GM18520 (cell line): Measurements from ENCODE around the gene PMM2.
"Not testable (repeated sequence)": the region's sequence is repeated elsewhere in the genome, so short reads cannot be mapped to it uniquely, and the experiment has no call there.

Source experiments
- ATAC-seq: cut with Tn5 transposase; IDR thresholded peaks from one replicate; pipeline ENCODE4 v1.9.1; 2021; ENCODE audit not compliant: unreplicated experiment

The PMM2 gene

DNA sequence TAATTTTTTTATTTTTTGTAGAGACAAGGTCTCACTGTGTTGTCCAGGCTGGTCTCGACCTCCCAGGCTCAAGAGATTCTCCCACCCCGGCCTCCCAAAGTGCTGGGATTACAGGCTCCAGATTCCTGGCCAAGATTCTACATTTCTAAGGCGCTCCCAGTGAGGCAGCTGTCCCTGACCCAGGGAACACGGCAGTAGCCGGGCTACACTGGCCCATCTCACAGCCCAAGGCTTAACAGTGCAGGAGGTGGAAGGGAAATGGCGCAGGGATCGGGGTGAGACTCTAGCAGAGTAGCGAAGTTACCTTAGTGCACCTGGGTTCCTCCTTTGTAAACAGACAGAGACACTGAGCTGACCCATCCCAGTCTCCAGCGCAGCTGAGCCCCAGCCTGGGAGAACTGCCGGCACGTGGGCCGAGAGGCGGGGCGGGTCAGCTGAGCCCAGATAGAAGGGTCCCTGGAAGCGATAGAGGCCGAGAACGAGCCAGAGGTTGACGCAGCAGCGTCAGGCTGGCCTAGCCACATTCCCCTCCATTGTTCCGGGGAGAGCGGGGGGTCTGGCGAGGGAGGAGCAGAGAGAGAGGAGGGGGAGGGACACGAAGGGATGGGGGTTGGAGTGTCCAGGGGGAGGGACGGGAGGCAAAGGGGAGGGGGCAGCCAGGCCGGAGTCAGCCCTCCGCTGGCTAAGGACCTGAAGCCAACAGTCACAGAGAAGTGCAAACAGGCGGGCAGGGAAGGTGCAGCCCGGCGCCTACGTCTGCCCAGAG lies 68.7 kb downstream of the PMM2 start:
- ATAC-seq: no peak

DNA sequence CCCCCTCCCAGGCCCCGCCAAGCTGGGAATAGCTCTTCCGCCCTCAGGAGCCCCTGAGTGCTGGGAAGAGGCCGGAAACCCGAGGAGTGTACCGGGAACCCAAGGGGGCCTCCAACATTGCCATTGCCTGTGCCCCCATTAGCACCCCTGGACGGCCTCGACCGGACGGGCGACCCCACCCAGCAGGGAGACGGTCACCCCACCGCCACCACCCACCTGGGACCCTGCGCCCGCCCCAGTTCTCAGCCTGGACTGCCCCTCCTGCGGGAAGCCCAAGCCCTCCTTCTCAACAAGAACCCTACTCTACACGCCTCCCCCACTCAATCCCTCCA lies 69.2 kb downstream of the PMM2 start:
- ATAC-seq: no peak

DNA sequence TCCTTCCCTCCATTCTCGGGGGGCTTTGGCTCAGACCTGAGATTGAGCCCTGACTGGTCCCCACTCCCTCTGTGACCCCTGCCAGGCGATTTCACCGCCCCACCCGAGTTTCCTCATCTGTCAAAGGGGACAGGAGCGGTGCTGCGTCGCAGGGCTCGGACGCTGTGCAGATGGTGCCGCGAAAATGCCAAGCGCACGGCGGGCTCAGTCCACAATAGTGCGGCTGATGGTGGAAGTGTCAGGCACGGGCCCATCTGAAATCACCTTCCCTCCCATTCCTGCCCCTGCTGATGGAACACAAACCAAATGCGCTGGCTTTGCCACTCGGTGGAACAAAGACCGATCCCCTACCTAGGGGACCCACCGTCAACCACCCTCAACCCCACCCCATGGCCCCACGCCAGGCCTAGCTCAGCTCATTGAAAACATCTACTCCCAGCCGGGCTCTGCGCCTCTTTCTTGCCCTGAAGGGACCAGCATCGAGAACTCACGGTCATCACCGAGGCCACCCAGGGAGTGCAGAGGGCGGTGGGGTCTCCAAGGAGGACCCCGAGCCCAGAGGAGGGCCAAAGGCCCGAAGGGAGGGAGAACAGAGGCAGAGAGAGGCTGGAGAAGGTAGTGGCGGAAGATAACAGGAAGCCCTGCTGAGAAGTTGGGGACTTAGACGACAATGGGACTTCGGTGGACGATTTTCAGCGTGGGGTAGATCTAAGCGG lies 69.7 kb downstream of the PMM2 start:
- no peak for ATAC-seq

DNA sequence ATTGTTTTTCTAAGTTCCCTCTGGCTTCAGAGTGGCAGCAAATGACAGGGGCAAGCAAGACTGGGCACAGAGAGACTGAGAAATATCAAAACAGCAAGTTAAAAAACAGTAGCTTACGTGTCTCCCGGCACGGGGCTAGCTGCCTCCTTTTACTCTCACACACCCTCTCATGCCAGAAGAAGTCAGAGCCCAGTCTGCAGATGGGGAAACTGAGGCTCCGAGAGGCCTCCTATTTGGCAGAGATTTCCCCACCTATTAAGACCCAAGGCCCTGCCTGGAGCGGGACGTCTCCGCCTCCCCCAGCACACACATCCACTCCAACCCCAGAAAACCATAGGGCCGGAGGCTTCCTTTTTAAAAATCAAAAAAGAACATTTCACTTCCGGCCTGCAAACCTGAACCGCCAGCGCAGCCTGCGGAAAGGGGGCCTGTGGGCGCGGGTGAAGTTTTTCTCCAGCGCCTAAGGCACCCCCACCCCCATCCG lies 70.3 kb downstream of the PMM2 start:
- ATAC-seq: no peak

DNA sequence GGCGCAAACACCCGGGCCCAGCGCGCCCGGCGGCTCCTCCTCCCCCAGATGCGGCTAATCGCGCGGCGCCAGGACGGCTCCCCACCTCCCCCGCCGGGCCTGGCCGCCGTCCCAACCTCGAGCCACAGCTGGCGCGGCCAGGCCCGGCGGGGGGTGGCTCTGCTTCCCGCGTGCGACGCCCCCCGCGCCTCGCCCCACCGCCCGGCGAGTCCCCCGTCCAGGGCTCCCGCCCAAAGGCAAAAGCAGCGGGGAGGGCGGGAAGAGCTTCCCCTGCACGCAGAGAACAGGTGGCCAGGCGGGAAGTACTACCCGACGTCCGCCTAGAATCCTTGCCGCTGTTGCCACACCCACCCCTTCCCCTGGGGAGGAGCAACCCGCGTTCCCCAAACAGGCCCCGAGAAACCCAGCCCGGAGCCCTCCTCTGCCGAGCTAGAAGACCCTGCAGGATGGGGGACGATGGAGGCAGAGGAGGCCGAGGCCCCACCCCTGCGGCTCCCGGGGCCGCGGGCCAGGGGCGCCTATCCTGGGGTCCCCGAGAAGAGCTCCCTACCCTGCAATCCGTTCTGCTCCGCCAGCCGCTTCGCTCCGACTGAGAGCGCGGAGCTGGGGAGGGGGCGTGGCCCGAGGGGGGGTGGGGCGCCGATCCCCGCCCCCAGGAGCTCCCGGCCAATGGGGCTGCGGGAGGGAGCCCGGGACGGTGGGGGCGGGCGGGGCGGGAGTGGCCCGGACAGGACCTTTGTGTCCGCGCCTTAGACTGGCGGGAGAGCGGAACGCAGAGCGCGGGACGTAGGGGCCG lies 71.0 kb downstream of the PMM2 start, which contains the start of gene CARHSP1:
TSS of gene CARHSP1 (minus strand) at position 591 of the 796 bp plus-strand sequence. CDS start 9,678 bp downstream, outside the sequence.
- ATAC-seq: peak; percentile 67

DNA sequence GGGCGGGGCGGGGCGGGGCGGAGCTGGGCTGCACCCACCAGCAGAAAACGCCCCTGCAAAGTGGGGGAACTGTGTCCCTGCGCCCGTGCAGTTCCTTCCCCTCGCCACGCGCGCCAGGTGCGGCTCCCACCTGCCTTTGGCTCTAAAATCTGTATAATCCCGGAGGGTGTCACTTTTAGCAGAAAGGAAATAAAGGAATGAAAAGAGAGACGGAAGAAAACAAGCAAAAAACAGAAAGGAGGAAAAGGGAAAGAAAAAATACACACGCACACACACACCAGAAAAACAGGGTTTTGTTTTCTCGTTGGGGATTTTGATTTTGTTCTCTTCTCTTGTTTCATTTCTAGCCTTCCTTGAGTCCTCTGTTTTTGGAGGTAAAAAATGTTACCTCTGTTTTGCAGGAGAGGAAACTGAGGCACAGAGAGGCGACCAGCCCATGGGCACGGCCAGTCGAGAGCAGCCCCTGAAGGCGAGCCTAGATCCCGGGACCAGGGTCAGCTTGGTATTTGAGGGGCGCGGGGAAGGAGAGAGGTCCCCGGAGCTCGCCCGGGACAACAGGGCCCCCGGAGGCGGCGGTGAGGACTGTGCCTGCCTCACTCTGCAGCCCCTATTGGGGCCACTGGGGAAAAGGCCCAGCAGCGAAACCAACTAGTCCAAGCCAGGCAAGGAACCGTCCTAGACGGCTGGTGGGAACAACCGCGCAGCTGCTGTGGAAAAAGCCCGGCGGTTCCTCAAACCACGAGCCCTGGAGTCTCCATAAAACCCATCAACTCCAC lies 71.8 kb downstream of the PMM2 start:
- no peak for ATAC-seq

DNA sequence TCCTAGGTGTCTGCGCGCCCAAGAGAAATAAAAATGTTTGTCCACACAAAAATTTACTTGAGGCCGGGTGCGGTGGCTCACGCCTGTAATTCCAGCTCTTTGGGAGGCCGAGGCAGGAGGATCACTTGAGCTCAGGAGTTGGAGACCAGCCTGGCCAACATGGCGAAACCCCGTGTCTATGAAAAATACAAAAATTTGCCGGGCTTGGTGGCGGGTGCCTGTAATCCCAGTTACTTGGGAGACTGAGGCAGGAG lies 72.3 kb downstream of the PMM2 start:
- ATAC-seq: not testable (repeated sequence)

DNA sequence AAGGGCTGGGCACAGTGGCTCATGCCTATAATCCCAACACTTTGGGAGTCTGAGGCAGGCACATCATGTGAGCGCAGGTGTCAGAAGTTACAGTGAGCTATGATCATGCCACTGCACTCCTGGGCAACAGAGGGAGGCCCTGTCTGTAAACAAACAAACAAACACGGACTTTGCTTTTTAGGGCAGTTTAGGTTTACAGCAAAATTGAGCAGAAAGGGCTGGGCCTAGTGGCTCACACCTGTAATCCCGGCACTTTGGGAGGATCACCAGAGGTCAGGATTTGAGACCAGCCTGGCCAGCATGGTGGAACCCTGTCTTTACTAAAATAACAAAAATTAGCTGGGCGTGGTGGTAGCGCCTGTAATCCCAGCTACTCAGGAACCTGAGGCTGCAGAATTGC lies 74.4 kb downstream of the PMM2 start:
- ATAC-seq: no peak

DNA sequence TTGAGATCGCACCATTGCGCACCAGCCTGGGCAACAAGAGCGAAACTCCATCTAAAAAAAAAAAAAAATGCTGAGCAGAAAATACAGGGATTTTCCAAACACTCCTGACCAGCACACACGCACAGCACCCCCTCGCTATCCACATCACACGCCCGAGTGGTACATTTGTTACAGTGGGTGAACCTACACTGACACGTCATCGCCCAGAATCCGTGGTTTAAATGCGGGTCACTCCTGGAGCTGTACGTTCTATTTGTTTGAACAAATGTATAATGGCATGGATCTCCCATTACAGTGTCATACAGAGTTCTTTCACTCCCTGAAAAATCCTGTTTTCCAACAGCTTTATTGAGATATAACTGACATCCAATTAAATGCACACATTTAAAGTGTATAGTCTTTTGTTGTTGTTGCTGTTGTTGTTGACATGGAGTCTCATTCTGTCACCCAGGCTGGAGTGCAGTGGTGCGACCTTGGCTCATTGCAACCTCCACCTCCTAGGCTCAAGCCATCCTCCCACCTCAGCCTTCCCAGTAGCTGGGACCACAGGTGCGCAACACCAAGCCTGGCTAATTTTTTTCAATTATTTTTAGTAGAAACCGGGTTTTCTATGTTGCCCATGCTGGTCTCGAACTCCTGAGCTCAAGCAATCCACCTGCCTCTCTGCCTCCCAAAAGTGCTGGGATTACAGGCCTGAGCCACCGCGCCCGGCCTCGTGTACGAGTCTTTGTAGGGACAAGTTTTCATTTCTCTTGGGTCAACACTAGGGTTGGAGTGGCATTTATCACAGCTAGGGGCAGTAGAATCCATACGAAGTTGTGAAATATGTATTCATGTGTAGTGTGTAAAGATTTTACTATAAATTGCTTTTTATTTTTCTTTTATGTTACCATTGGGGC lies 75.6 kb downstream of the PMM2 start:
- no peak for ATAC-seq

DNA sequence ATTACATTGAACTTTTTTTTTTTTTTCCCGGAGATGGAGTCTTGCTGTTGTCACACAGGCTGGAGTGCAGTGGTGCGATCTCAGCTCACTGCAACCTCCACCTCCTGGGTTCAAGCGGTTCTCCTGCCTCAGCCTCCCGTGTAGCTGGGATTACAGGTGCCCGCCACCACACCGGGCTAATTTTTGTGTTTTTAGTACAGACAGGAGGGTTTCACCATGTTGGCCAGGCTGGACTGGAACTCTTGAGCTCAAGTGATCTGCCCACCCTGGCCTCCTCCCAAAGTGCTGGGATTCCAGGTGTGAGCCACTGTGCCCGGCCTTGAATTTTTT lies 76.2 kb downstream of the PMM2 start:
- not testable (repeated sequence) for ATAC-seq

DNA sequence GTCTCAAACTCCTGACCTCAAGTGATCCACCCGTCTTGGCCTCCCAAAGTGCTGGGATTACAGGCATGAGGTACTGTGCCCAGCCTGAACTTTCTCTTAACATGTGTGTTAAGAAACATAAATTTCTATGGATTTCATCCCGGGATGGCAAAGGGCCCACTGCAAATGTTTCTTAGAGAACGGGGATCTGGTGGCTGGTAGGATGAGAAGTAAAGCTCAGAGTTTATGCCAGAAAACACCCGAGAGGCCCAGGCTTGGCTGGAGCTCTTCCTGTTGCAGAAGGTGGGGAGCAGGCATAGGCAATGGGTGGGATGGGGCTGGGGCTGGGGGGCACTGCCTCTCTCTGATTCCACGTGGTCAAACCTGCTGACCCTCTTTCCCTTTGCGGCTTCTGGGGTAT lies 76.7 kb downstream of the PMM2 start:
- ATAC-seq: no peak

DNA sequence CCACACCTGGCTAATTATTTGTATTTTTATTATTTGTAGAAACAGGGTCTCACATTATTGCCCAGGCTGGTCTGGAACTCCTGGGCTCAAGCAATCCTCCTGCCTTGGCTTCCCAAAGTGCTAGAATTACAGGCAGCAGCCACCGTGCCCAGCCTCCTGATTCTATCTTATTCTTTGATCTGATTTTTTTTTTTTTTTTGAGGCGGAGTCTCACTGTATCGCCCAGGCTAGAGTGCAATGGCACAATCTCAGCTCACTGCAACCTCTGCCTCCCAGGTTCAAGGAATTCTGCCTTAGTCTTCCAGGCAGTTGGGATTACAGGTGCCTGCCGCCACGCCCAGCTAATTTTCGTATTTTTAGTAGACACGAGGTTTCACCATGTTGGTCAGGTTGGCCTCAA lies 77.7 kb downstream of the PMM2 start:
- not testable (repeated sequence) for ATAC-seq

DNA sequence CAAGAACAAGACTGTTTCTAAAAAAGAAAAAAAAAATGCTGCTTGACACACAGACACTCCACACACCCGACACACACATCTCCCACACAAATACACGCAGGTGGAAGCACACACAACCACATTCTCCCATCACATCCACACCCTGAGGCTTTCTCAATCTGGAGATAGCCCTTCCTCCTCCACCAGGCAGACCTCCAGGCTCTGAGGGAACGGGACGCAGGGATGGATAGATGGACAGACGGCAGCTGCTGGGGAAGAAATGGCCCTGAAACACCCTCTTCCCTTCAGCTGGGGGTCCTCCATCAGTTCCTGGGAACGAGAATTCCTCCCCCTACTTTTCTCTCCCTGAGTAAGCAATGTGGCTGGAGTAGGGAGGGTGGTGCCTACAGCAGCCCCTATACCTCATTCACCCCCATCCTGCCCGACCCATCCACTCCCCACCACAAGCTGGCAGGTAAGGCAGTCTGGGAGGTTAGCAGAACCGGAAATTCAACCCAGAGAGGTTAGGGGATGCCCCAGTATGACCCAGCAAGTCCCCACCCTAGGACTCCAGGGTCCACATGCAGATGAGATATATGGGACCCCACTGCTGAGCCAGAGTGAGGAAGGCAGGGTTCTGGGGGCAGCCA lies 80.4 kb downstream of the PMM2 start:
- ATAC-seq: no peak

DNA sequence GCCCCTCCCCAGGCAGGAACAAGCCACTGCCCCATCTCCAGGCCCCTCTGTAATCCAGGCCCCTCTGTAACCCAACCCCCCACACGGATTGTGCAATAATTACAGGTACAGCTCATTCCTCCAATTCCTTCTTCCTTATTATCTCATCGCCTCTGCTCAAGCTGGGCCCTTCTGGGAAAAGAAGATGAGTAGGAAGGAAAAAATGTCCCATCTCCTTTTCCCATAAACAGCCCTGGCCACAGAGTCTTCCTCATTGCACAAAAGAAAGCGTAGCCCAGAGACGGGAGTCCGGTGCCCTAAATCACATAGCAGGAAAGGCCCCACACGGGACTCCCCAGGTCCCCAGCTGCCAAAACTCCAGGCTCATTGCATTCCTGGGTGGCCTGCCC lies 80.9 kb downstream of the PMM2 start:
- ATAC-seq: no peak

DNA sequence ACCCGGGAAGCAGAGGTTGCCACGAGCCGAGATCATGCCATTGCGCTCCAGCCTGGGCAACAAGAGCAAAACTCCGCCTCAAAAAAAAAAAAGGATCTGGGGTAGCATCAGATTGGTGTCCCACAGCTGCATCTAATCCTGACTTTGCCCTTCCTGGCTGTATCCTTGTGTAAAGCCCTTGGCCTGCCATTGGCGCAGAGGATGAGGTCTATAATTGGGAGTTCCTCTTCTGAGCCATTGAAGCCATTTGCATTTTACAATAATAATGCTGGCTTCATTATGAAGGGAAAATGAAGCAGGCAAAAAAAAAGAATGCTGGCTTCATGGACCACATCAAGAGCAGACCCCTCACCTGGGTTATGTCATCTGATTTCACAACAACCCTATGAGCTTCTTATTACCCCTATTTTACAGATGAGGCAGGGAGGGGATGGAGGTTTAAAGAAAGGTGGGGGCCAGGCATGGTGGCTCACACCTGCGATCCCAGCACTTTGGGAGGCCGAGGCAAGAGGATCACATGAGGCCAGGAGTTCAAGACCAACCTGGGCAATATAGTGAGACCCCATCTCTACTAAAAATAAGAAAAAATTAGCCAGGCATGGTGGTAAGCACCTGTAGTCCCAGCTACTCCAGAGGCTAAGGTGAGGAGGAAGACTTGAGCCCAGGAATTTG lies 83.3 kb downstream of the PMM2 start:
- ATAC-seq: no peak

DNA sequence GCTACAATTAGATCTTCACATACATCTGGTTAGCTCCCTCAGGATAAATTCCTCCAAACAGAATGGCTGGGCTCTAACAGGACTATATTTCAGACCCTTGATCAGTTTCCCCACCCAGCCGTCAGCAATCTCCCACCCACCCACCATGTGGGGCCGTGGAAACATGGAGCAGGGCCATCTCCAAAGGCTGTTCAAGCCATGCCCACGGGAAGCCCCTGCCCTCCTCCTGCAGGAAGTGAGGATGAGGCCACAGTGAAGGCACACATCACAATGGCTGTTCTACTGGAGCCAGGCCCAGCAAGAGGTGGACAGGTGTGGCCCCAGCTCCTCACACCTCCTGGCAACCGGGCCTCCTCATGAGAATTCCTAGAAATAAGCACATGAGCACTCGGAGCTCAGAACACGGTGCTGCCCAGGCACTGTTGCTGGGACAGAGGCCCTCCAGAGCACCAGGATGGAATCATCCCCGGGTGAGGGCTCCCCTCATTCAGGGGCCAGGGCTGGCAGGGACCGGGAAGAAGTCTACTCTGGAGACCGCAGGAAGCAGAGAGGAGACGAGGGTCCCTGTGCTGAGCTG lies 84.5 kb downstream of the PMM2 start, which contains the start of gene LITAFD:
TSS of gene LITAFD (plus strand) at position 311 of the 577 bp plus-strand sequence. CDS start 2,005 bp downstream, outside the sequence.
- ATAC-seq: no peak

DNA sequence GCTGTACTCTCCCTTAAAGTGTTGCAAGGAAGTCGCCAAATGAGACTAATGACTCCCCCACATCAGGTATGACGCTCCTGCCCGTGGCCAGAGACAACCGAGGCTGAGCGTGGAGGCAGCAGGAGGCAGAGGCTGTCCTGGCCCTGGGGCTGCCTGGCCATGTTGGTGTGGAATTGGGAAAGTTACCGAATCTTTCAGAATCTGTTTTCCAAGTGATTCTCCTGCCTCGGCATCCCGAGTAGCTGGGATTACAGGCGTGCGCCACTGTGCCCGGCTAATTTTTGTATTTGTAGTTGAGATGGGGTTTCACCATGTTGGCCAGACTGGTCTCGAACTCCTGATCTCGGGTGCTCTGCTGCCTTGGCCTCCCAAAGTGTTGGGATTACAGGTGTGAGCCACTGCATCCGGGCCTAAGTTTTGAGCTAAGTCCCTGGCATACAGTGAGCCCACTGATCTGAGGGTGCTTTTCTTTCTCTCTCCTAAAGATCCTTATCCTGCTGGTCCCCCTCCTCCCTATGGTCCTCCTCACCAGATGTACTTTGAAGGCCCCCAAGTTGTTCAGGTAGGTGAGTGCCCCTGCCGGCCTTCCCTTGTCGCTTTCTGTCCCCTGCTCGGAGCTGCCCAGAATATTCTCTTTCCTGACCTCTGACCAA lies 85.2 kb downstream of the PMM2 start:
- ATAC-seq: no peak
